Measurements from ENCODE around the gene NRBP1. TPM values are rescaled to one million over a fixed set of nuclear protein-coding genes. Genes with fewer than 3 reads are reported as not detected.
"Not testable (repeated sequence)": the region's sequence is repeated elsewhere in the genome, so short reads cannot be mapped to it uniquely, and the experiment has no call there.

NRBP1 gene
- total RNA-seq, 1 donor from 2014 or later = 93.9 TPM

DNA sequence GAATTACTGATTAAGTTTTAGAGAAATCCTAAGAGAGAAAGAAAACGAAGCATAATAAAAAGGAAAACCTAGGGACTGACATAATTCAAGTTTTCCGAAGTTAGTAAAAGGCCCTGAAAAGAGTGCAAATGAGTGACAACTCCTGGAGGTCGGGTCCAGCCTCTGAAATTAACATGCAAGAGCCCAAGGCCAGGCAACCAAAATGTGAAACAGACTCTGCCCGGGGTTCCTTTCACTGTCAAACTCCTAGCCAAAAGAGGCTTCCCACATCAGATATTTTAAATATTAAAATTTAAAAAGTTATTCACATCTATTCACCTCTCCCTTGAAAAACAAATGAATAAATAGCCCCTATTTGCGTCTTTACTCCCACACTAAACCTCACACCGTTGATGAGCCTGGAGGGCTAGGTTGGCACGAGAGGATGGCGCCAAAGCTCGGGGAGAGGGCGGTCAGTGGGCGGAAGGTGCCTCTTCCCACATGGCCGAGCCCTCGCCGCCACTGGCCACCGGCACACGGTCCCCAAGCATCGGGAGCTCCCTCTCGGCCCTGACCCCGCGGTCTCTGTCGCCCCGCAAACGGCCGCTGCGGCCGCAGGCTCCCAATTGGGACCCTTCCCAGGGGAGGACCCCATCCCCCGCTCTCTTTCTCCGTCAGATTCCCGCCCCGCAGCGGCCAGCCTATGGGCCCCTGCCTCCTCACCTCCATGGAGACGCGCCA is 19.7 kb upstream of the NRBP1 start:
- Mint-ChIP-seq H3K4me1 (peaks cover 32% of the 10 kb centered on the region), H3K4me3 (peak overlapping the region; percentile 98), H3K9me3 (peaks cover 3% of the 10 kb centered on the region), H3K36me3 (ENCODE audit: low read depth) (peaks cover 29% of the 10 kb centered on the region), H3K27ac (peak overlapping the region; percentile 86), H3K27me3 (peaks cover 5% of the 10 kb centered on the region)
- peak; percentile 71 for DNase-seq
- intact Hi-C loops (cut with micrococcal nuclease) = loop anchor here (1.0 to 10.0 kb wide), 7 partner anchors 20 to 256 kb away; partner anchors contain the start of genes EIF2B4, GTF3C2, IFT172 and NRBP1

DNA sequence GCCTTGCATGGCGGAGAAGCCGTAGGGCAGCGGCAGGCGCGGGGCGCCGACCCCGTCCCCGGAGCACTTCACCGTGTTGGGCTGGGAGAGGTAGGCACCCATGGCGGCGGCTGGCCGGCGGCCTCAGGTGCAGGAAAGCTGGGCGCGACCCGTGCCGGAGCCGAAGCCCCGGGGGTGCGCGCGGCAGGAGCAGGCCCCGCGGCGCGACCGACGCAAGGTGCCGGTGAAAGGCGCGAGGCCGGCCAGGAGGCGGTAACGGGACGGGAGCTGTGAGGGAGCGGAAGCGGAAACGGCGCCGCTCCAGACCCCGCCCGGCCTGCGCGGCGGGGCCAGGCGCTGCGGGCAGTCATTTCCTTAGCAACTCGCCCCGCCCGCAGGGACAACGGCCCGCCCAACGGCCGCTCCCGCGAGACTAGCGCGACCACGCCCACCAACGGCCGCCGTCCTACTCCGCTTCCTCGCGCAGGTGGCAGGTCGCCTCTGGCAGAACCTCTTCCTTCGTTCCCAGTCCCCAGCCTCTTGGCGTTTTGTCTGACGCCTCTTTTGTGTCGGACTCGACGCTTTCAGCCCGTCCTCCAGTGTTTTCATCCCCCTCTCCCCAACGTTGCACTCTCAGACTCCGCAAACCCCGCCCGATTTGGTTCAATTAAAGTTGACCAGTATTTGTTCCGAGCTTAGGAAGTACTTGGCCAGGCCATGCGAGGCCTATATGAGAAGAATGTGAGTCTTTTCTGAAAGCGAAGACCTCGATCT is 18.9 kb upstream of the NRBP1 start, which contains the start of gene PPM1G:
TSS of gene PPM1G (minus strand) at position 271 of the 753 bp plus-strand sequence. CDS start at position 102, 169 bp downstream.
- Mint-ChIP-seq H3K4me1 (peaks cover 30% of the 10 kb centered on the region), H3K36me3 (ENCODE audit: low read depth) (peaks cover 26% of the 10 kb centered on the region), H3K9me3 (peaks cover 3% of the 10 kb centered on the region), H3K27me3 (peaks cover 5% of the 10 kb centered on the region), H3K4me3 (peak within 1 kb of the TSS; percentile 98), H3K27ac (peak within 1 kb of the TSS; percentile 89)
- intact Hi-C loops (cut with micrococcal nuclease) = loop anchor here (1.0 to 10.0 kb wide), 7 partner anchors 19 to 255 kb away; partner anchors contain the start of genes EIF2B4, GTF3C2, IFT172 and NRBP1
- DNase-seq = peak; percentile 99

DNA sequence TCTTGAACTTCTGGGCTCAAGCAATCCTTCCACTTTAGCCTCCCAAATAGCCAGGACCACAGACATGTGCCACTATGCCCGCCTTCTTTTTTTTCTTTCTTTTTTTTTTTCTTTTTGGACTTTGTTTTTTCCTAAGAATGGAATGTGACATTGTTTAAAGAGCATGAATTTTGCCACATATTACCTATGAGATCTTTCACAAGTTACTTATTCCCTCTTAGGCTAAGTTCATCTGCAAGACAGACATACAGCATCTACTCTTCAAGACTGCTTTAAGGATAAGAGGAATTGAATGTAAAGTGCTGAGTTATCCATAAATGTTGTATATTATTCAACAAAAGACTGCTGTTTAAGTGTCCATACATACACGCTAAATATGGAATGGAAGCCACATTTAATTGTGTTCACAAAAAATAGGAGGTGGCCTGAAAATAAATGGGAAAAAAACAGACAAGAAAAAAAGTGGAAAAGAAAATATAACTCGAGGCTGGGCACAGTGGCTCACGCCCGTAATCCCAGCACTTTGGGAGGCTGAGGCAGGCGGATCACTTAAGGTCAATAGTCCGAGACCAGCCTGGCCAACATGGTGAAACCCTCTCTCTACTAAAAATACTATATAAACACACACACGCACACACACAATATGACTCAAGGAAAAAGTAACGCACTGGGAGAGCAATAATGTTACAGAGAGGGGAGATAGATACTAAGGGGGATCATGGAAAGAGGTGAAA is 15.8 kb upstream of the NRBP1 start:
- Mint-ChIP-seq H3K9me3 (peaks cover 3% of the 10 kb centered on the region), H3K4me1 (peaks cover 17% of the 10 kb centered on the region), H3K36me3 (ENCODE audit: low read depth) (peaks cover 6% of the 10 kb centered on the region), H3K4me3 (no peak overlapping the region), H3K27ac (no peak overlapping the region), H3K27me3 (peaks cover 8% of the 10 kb centered on the region)
- intact Hi-C loops (cut with micrococcal nuclease) = no loop called here
- no peak for DNase-seq

DNA sequence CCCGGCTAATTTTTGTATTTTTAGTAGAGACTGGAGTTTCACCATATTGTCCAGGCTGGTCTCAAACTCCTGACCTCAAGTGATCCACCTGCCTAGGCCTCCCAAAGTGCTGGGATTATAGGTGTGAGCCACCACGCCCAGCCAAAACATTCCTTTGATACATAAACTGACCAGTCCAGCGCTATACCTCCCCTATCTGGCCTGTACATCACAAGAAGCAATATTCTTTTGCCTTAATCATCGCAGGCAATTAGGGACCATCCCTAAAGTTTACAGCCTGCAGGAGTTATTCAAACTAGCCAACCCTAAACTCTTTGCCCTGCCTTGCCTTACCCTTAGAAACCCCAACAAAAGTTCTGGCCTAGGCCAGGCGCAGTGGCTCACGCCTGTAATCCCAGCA is 12.3 kb upstream of the NRBP1 start:
- Mint-ChIP-seq H3K4me1 (peaks cover 4% of the 10 kb centered on the region), H3K27me3 (peaks cover 8% of the 10 kb centered on the region), H3K36me3 (ENCODE audit: low read depth) (no peaks in the 10 kb centered on the region), H3K9me3 (peaks cover 3% of the 10 kb centered on the region), H3K4me3 (no peak overlapping the region), H3K27ac (no peak overlapping the region)
- intact Hi-C loops (cut with micrococcal nuclease) = no loop called here
- DNase-seq = no peak

DNA sequence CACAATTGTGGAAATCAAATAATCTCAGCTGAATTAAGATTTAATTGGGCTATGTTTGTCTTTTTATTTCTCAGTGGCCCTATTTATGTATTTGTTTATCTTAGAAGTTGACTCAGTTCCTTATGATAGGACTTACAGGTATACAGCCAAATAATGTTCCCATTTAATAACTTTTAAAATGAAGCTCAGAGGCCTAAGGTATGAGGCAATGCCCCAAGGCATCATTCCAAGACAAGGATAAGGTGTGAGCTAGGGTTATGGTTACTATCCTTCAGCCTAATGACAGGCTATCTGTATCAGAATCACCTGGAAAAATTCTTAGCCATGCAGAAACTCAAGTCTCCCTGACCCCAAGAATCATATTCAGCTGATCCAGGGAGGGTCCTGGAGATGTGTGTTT is 7.4 kb upstream of the NRBP1 start:
- intact Hi-C loops (cut with micrococcal nuclease) = no loop called here
- Mint-ChIP-seq H3K27me3 (peaks cover 7% of the 10 kb centered on the region), H3K4me3 (no peak overlapping the region), H3K9me3 (no peaks in the 10 kb centered on the region), H3K4me1 (no peaks in the 10 kb centered on the region), H3K36me3 (ENCODE audit: low read depth) (no peaks in the 10 kb centered on the region), H3K27ac (no peak overlapping the region)
- no peak for DNase-seq

GRCh38 chr2:27421660-27422250 is 6.7 kb upstream of the NRBP1 start:
- no peaks in the 10 kb centered on the region for H3K4me1 Mint-ChIP-seq
- intact Hi-C loops (cut with micrococcal nuclease) = no loop called here
- no peak overlapping the region for H3K27ac Mint-ChIP-seq
- H3K27me3 Mint-ChIP-seq = peaks cover 7% of the 10 kb centered on the region
- no peak overlapping the region for H3K4me3 Mint-ChIP-seq
- no peak for DNase-seq
- H3K36me3 Mint-ChIP-seq (ENCODE audit: low read depth) = no peaks in the 10 kb centered on the region
- H3K9me3 Mint-ChIP-seq = no peaks in the 10 kb centered on the region

- H3K4me3 Mint-ChIP-seq = no peak overlapping the region
- H3K27ac Mint-ChIP-seq = no peak overlapping the region
- peaks cover 7% of the 10 kb centered on the region for H3K27me3 Mint-ChIP-seq
- intact Hi-C loops (cut with micrococcal nuclease) = no loop called here
- H3K4me1 Mint-ChIP-seq = peaks cover 5% of the 10 kb centered on the region
- no peaks in the 10 kb centered on the region for H3K9me3 Mint-ChIP-seq
- DNase-seq = no peak
- H3K36me3 Mint-ChIP-seq (ENCODE audit: low read depth) = no peaks in the 10 kb centered on the region
Measured at GRCh38 chr2:27422958-27423357, 5.5 kb upstream of the NRBP1 start.

- H3K4me1 Mint-ChIP-seq = peaks cover 15% of the 10 kb centered on the region
- intact Hi-C loops (cut with micrococcal nuclease) = loop anchor here (5.0 kb wide), 2 partner anchors 208 to 257 kb away; partner anchors contain the start of gene CAD
- not testable (repeated sequence) for DNase-seq; H3K4me3 Mint-ChIP-seq; H3K27ac Mint-ChIP-seq; H3K36me3 Mint-ChIP-seq (ENCODE audit: low read depth); H3K27me3 Mint-ChIP-seq; H3K9me3 Mint-ChIP-seq
Measured at GRCh38 chr2:27425039-27425438, 3.4 kb upstream of the NRBP1 start.

- Mint-ChIP-seq H3K27me3 (peaks cover 2% of the 10 kb centered on the region), H3K36me3 (ENCODE audit: low read depth) (peaks cover 5% of the 10 kb centered on the region), H3K4me1 (peaks cover 25% of the 10 kb centered on the region), H3K27ac (peak overlapping the region; percentile 99), H3K9me3 (no peaks in the 10 kb centered on the region), H3K4me3 (peak overlapping the region; percentile 97)
- no peak for DNase-seq
- intact Hi-C loops (cut with micrococcal nuclease) = loop anchor here (1.0 to 5.0 kb wide), 9 partner anchors 19 to 965 kb away; partner anchors contain the start of genes CAD, EIF2B4, FOSL2 and GTF3C2
Measured at GRCh38 chr2:27427863-27428212, 593 bp upstream of the NRBP1 start.

DNA sequence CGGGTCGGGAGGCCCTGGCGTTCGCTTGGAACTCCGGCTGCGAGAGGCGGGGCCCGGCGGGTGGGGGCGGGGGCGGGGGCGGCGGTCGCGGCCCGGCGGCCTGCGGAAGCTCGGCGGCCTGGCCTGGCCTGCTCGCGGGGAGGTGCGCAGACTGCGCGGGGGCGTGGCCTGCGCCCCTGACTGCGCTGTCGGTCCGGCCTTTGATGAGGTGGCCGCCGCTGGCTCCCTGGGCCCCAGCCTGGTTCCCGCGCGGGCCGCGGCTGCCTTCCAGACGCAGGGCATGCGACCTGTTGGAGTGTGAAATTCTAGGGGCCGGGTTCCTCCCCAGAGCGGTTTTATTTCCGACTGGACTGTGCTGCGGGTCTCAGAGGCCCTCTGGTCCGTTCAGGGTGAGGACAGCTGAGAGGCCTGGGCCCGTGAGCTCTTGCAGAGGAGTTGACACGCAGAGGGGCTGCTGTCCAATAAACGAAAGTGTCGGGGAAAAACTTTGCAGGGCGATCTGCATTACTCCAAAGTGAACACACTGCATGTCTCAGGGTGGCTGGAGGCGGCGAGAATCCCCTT is 629 bp downstream of the NRBP1 start:
- H3K4me3 Mint-ChIP-seq = peak overlapping the region; percentile 97
- intact Hi-C loops (cut with micrococcal nuclease) = loop anchor here (1.0 to 5.0 kb wide), 9 partner anchors 20 to 964 kb away; partner anchors contain the start of genes CAD, EIF2B4, FOSL2 and GTF3C2
- H3K27me3 Mint-ChIP-seq = no peaks in the 10 kb centered on the region
- peak overlapping the region; percentile 93 for H3K27ac Mint-ChIP-seq
- no peaks in the 10 kb centered on the region for H3K9me3 Mint-ChIP-seq
- peak; percentile 94 for DNase-seq
- H3K36me3 Mint-ChIP-seq (ENCODE audit: low read depth) = peaks cover 17% of the 10 kb centered on the region
- peaks cover 31% of the 10 kb centered on the region for H3K4me1 Mint-ChIP-seq

- Mint-ChIP-seq H3K4me3 (peak overlapping the region; percentile 77), H3K27ac (peak overlapping the region; percentile 93), H3K27me3 (no peaks in the 10 kb centered on the region), H3K4me1 (peaks cover 31% of the 10 kb centered on the region), H3K36me3 (ENCODE audit: low read depth) (peaks cover 40% of the 10 kb centered on the region), H3K9me3 (no peaks in the 10 kb centered on the region)
- intact Hi-C loops (cut with micrococcal nuclease) = no loop called here
- peak; percentile 77 for DNase-seq
Measured at GRCh38 chr2:27431395-27431794, 3.0 kb downstream of the NRBP1 start.

- intact Hi-C loops (cut with micrococcal nuclease) = no loop called here
- no peak for DNase-seq
- Mint-ChIP-seq H3K4me3 (no peak overlapping the region), H3K4me1 (peaks cover 11% of the 10 kb centered on the region), H3K27me3 (no peaks in the 10 kb centered on the region), H3K27ac (no peak overlapping the region), H3K9me3 (no peaks in the 10 kb centered on the region), H3K36me3 (ENCODE audit: low read depth) (peaks cover 70% of the 10 kb centered on the region)
Measured at GRCh38 chr2:27435628-27436027, 7.2 kb downstream of the NRBP1 start.
